ENCODE data around the gene PDE3A. TPM values are rescaled to one million over a fixed set of nuclear protein-coding genes. Genes with fewer than 3 reads are reported as not detected.

Gene PDE3A
- total RNA-seq, 1 donor from 2014 or later: 5.5 TPM

- intact Hi-C loops (cut with DNase I): no loop called here
- DNase-seq: no peak
- H3K4me3 ChIP-seq: no peak overlapping the region
- TF ChIP-seq, protein P1, sequence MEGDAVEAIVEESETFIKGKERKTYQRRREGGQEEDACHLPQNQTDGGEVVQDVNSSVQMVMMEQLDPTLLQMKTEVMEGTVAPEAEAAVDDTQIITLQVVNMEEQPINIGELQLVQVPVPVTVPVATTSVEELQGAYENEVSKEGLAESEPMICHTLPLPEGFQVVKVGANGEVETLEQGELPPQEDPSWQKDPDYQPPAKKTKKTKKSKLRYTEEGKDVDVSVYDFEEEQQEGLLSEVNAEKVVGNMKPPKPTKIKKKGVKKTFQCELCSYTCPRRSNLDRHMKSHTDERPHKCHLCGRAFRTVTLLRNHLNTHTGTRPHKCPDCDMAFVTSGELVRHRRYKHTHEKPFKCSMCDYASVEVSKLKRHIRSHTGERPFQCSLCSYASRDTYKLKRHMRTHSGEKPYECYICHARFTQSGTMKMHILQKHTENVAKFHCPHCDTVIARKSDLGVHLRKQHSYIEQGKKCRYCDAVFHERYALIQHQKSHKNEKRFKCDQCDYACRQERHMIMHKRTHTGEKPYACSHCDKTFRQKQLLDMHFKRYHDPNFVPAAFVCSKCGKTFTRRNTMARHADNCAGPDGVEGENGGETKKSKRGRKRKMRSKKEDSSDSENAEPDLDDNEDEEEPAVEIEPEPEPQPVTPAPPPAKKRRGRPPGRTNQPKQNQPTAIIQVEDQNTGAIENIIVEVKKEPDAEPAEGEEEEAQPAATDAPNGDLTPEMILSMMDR (IDR thresholded peaks at IDR 0.05): no peak
- H3K27me3 ChIP-seq (ENCODE audit: low read depth): no peaks in the 10 kb centered on the region
- H3K27ac ChIP-seq: no peak overlapping the region
- no peaks in the 10 kb centered on the region for H3K36me3 ChIP-seq
- ATAC-seq: no peak
- H3K9me3 ChIP-seq: no peaks in the 10 kb centered on the region
- no peaks in the 10 kb centered on the region for H3K4me1 ChIP-seq
These were observed 142.5 kb downstream of the PDE3A start for GRCh38 chr12:20510811-20511210.

DNA sequence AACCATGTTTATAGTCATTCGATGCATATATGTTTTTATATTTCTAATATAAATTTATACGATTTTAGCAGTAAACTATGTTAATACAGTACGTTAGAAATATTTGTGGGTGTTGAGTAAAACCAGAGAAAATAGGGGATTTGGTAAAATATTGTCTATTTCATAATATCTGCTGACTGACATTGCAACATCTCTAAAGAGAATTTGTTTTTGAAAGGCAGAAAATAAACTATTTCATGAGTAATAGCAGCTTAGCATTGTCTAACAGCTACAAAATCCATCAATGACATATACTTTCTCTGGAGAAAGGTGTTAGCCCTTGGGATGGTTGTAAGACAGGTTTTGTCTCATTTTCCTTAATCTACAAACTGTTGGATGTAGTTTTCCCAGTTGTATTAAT lies 144.9 kb downstream of the PDE3A start:
- no peak overlapping the region for H3K4me3 ChIP-seq
- no peak overlapping the region for H3K27ac ChIP-seq
- no peaks in the 10 kb centered on the region for H3K4me1 ChIP-seq
- H3K9me3 ChIP-seq: no peaks in the 10 kb centered on the region
- ATAC-seq: no peak
- no peak for DNase-seq
- H3K27me3 ChIP-seq (ENCODE audit: low read depth): no peaks in the 10 kb centered on the region
- intact Hi-C loops (cut with DNase I): no loop called here
- H3K36me3 ChIP-seq: no peaks in the 10 kb centered on the region
- TF ChIP-seq, protein P1 (IDR thresholded peaks at IDR 0.05): no peak

GRCh38 chr12:20514598-20514997 lies 146.3 kb downstream of the PDE3A start:
- intact Hi-C loops (cut with DNase I): no loop called here
- ATAC-seq (no peak), DNase-seq (no peak)
- no peak overlapping the region for H3K27ac ChIP-seq
- no peaks in the 10 kb centered on the region for H3K27me3 ChIP-seq (ENCODE audit: low read depth)
- no peaks in the 10 kb centered on the region for H3K4me1 ChIP-seq
- no peaks in the 10 kb centered on the region for H3K36me3 ChIP-seq
- TF ChIP-seq, protein P1 (IDR thresholded peaks at IDR 0.05): no peak
- H3K4me3 ChIP-seq: no peak overlapping the region
- H3K9me3 ChIP-seq: no peaks in the 10 kb centered on the region

DNA sequence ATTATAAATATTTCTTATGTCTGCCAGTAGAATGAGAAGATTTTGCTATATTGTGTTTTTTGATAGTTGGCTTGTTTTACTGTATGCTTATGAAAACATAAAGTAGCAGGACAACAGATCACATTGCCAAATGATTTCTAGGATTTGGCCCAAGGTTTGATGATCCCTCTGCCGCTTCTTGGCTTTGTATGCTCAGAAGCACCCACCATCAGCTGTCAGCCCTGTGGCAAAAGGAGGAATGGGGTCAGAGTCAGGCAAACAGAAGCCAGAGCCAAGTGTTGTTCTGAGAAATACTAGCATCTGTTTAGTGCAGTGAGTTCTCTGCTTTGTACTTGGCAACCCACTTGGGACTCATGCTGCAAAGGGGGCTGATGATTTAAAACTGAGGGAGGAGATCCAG lies 152.2 kb downstream of the PDE3A start:
- TF ChIP-seq, protein P1 (IDR thresholded peaks at IDR 0.05): no peak
- intact Hi-C loops (cut with DNase I): no loop called here
- Histone ChIP-seq H3K36me3 (no peaks in the 10 kb centered on the region), H3K9me3 (no peaks in the 10 kb centered on the region), H3K4me3 (no peak overlapping the region), H3K27me3 (ENCODE audit: low read depth) (no peaks in the 10 kb centered on the region), H3K27ac (no peak overlapping the region), H3K4me1 (no peaks in the 10 kb centered on the region)
- ATAC-seq: no peak
- DNase-seq: no peak

DNA sequence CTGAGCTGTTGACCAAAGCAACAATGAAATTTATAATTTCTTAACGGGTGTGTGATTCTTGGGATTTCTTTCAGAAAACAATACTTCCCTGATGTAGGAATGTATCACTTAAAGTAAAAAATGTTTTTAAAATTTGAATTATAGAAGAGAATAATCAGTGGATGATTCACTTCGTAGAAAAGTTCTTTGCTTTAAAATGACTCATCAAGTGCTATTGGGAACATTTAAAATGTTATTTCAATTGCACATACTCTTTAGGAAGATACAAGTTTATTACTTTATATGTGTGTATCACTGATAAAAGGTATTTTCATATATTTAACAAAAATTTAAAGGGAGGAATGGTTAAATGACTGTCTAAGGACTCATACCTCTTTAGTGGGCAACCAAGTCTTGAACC lies 155.3 kb downstream of the PDE3A start:
- H3K4me1 ChIP-seq: no peaks in the 10 kb centered on the region
- intact Hi-C loops (cut with DNase I): no loop called here

More for the DNA sequence above, 155.3 kb downstream of the PDE3A start:
- Histone ChIP-seq H3K27me3 (ENCODE audit: low read depth) (no peaks in the 10 kb centered on the region), H3K9me3 (no peaks in the 10 kb centered on the region), H3K4me3 (no peak overlapping the region), H3K27ac (no peak overlapping the region), H3K36me3 (no peaks in the 10 kb centered on the region)
- TF ChIP-seq, protein P1 (IDR thresholded peaks at IDR 0.05): no peak
- ATAC-seq (no peak), DNase-seq (no peak)

All from lower lobe of right lung (tissue), 2 donors.